Mesodermal cell (in vitro differentiated cells): Measurements from ENCODE around the gene MEIOB.
"Not testable (repeated sequence)": the region's sequence is repeated elsewhere in the genome, so short reads cannot be mapped to it uniquely, and the experiment has no call there.

Experiments used
- H3K27ac ChIP-seq: 2 replicates; pipeline ENCODE4 v1.7.0; 2013; ENCODE audit warnings: mild to moderate bottlenecking, low read depth, low read length, moderate library complexity; ENCODE audit not compliant: severe bottlenecking
- H3K36me3 ChIP-seq: 2 replicates; pipeline ENCODE4 v1.7.1; 2013; ENCODE audit warnings: mild to moderate bottlenecking, low read length, moderate library complexity; ENCODE audit not compliant: control insufficient read depth, insufficient read depth
- H3K4me1 ChIP-seq: one replicate; pipeline ENCODE4 v1.7.1; 2013; ENCODE audit warnings: mild to moderate bottlenecking, low read length; ENCODE audit not compliant: insufficient read depth, control insufficient read depth, poor library complexity, severe bottlenecking
- H3K4me3 ChIP-seq: 2 replicates; pipeline ENCODE4 v1.7.0; 2013; ENCODE audit warnings: low read length, control low read depth, mild to moderate bottlenecking; ENCODE audit not compliant: insufficient read depth, poor library complexity, severe bottlenecking; ENCODE audit errors: extremely low read depth
- H3K9me3 ChIP-seq: 2 replicates; pipeline ENCODE4 v1.7.1; 2013; ENCODE audit warnings: mild to moderate bottlenecking, low read length, moderate library complexity; ENCODE audit not compliant: control insufficient read depth
- WGBS, 2 experiments: methylation state at CpG; one replicate each; pipeline ENCODE4 v1.1.5; 2013; ENCODE audit warnings: missing lambda C conversion rate in 2 of 2; ENCODE audit not compliant: insufficient coverage in 2 of 2; 5-methylcytosine and 5-hydroxymethylcytosine counted together

The MEIOB gene

DNA sequence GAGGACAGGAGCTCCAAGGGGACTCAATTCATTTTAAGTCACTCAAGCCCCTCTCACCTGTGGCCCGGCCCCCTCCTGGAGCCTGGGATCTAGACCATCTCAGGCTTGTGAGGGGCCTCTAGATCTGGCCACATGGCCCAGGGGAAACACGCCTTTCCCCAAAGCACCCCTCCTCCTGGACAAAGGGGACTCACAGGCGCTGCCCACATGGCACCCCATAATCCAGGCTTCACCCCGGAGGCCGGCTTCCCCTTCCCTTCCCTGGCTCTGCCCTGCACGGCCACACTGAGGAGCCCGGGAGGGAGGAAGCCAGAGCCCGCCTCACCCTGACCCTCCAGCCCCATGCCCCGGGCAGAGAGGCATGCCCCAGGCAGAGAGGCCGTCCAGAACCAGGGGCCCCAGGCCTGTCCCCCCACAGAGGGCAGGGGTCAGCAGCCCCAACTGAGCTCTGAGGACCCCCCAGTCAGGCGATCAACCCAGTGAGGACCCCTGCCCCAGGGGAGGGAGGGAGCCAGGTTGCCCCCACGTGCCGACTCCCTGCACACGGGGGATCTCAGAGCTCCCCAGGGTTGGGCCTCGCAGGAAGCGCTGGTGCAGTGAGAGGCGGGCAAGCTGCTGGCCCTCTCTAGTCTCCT is 35.4 kb upstream of the MEIOB start:
- H3K9me3 ChIP-seq, result no peaks in the 10 kb centered on the region
- H3K4me3 ChIP-seq, result no peak overlapping the region
- no peaks in the 10 kb centered on the region for H3K36me3 ChIP-seq
- H3K4me1 ChIP-seq, result peaks cover 4% of the 10 kb centered on the region
- WGBS, 2 experiments, result 76 to 90% methylated on average over 10 to 12 of the region's 17 CpGs
- no peak overlapping the region for H3K27ac ChIP-seq

DNA sequence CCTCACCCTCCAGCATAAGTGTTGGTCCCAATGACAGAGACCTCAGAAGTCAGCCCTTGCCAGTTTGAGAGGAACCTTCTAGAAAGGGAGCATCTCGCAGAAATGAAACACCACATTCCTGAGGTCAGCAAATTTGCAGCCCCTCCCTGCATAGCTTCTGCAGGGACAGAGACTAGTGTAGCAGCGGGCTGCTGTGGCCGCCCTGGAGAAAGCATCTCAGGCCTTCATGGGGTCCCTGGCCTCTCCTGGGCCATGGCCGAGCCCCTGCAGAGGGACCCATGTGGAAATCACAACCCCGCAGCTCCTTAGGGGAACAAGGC is 34.8 kb upstream of the MEIOB start:
- Histone ChIP-seq H3K27ac (no peak overlapping the region), H3K9me3 (no peaks in the 10 kb centered on the region), H3K36me3 (no peaks in the 10 kb centered on the region), H3K4me1 (peaks cover 4% of the 10 kb centered on the region), H3K4me3 (no peak overlapping the region)
- WGBS, 2 experiments, result 82 to 83% methylated on average over 4 to 5 of the region's 5 CpGs

GRCh38 chr16:1906055-1906845 is 34.3 kb upstream of the MEIOB start:
- Histone ChIP-seq H3K9me3 (no peaks in the 10 kb centered on the region), H3K4me3 (no peak overlapping the region), H3K27ac (no peak overlapping the region), H3K36me3 (no peaks in the 10 kb centered on the region), H3K4me1 (peaks cover 4% of the 10 kb centered on the region)
- WGBS, 2 experiments, result 68 to 79% methylated on average over 26 to 27 of the region's 31 CpGs

DNA sequence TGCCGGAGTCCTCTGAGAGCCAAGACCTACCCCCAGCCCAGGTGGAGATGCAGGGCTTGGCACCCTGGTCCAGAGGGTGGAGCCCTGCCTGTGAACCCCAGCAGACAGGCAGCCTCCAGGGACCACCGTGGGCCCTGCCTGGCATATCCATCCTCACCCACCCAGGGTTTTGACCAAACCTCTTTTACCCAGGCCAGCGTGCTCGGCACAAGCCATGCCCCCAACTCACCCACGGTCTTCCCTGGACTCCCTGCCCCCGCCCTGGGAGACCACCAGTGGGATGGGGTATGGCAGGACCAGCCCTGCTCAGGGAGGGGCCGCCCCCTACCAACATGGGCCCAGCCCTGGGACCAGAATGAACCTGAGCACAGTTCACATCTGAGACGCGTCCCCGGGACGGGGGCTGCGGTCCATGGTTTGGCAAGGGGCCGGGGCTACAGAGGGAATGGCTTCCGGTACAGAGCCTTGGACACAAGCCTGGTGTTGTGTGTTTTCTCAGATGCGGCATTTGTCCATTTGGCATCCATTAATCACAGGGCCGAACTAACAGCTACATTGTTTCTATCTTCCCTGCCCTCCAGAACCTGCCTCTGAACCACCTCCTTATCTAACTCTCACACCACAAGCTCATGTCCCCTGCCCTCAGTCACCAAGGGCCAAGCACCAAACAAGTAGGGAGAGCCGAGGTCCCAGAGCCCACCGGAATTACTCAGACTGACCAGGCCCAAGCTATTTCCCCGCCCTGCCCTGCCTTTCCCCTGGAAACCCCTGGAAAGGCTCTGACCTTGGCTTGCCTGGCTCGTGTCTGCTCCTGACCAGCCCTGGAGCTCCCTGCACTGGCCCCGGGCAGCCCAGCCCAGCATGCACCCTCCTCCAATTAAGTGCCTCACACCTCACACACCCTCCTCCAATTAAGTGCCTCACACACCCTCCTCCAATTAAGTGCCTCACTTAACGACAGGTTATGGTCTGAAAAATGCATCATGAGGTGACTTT is 32.2 kb upstream of the MEIOB start:
- no peak overlapping the region for H3K4me3 ChIP-seq
- no peaks in the 10 kb centered on the region for H3K4me1 ChIP-seq
- 86 to 89% methylated on average over 18 to 21 of the region's 22 CpGs for WGBS, 2 experiments
- H3K36me3 ChIP-seq, result no peaks in the 10 kb centered on the region
- no peak overlapping the region for H3K27ac ChIP-seq
- no peaks in the 10 kb centered on the region for H3K9me3 ChIP-seq

- Histone ChIP-seq H3K27ac (no peak overlapping the region), H3K4me3 (no peak overlapping the region), H3K36me3 (no peaks in the 10 kb centered on the region), H3K4me1 (no peaks in the 10 kb centered on the region), H3K9me3 (no peaks in the 10 kb centered on the region)
- WGBS, 2 experiments, result 75 to 84% methylated on average over 13 of the region's 13 CpGs
These were observed 31.2 kb upstream of the MEIOB start for GRCh38 chr16:1903220-1903574.

GRCh38 chr16:1902547-1903219 is 30.7 kb upstream of the MEIOB start:
- no peaks in the 10 kb centered on the region for H3K36me3 ChIP-seq
- H3K4me1 ChIP-seq, result no peaks in the 10 kb centered on the region
- no peak overlapping the region for H3K27ac ChIP-seq
- H3K4me3 ChIP-seq, result no peak overlapping the region
- WGBS, 2 experiments, result 81 to 89% methylated on average over 16 to 19 of the region's 20 CpGs
- H3K9me3 ChIP-seq, result no peaks in the 10 kb centered on the region

DNA sequence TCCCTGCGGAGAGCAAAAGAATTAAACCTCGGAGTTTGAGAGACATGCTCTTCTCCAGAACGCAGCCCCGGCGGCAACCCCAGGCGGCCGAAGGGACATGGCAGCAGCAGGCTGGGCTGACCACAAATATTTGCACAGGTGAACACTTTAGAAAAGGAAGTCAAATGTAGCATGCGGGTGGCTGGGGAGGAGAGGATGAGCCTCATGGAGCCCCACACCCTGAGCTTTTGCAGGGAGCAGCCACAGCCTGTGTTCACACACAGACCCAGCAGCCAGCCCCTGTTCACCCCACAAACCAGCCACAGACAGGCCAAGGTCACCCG is 28.4 kb upstream of the MEIOB start:
- WGBS, 2 experiments, result 90 to 95% methylated on average over 8 to 9 of the region's 9 CpGs
- no peaks in the 10 kb centered on the region for H3K36me3 ChIP-seq
- no peaks in the 10 kb centered on the region for H3K4me1 ChIP-seq
- H3K27ac ChIP-seq, result no peak overlapping the region
- H3K9me3 ChIP-seq, result no peaks in the 10 kb centered on the region
- H3K4me3 ChIP-seq, result no peak overlapping the region

DNA sequence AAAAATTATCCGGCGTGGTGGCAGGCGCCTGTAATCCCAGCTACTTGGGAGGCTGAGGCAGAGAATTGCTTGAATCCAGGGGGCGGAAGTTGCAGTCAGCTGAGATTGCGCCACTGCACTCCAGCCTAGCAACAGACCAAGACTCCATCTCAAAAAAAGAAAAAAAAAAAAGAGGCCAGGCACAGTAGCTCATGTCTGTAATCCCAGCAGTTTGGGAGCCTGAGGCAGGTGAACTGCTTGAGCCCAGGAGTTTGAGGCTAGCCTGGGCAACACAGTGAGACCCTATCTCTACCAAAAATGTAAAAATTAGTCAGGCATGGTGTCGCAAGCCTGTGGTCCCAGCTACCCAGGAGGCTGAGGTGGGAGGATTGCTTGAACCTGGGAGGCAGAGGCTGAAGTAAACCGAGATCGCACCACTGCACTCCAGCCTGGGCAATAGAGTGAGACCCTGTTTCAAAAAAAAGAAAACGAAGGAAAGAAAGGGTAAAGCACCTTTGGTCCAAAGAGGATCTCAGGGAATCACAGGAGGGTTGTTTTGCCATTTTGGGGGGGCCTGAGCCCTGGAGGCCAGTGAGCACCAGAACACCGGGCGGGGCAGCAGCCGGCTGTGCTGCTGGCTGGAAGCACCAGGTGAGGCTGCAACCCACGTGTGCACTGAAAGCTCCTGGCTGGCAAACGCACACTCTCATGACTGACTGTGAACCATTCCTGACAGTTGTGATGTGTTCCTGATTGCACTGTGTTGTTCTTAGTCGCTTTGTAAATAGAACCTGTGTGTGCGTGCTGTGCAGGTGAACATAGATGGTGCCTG is 27.9 kb upstream of the MEIOB start:
- 91 to 95% methylated on average over 10 to 15 of the region's 16 CpGs for WGBS, 2 experiments
- Histone ChIP-seq H3K4me1 (no peaks in the 10 kb centered on the region), H3K36me3 (no peaks in the 10 kb centered on the region), H3K27ac (no peak overlapping the region), H3K4me3 (no peak overlapping the region), H3K9me3 (no peaks in the 10 kb centered on the region)

- not testable (repeated sequence) for H3K4me1 ChIP-seq, H3K27ac ChIP-seq, H3K9me3 ChIP-seq, H3K36me3 ChIP-seq, H3K4me3 ChIP-seq
- 100% methylated on average over 2 of the region's 2 CpGs; no CpG with 5 or more reads in 1 of the 2 experiments for WGBS, 2 experiments
These were observed 25.7 kb upstream of the MEIOB start for GRCh38 chr16:1897692-1898091.
